ENCODE measurements around the gene LRRC49.

The LRRC49 gene

DNA sequence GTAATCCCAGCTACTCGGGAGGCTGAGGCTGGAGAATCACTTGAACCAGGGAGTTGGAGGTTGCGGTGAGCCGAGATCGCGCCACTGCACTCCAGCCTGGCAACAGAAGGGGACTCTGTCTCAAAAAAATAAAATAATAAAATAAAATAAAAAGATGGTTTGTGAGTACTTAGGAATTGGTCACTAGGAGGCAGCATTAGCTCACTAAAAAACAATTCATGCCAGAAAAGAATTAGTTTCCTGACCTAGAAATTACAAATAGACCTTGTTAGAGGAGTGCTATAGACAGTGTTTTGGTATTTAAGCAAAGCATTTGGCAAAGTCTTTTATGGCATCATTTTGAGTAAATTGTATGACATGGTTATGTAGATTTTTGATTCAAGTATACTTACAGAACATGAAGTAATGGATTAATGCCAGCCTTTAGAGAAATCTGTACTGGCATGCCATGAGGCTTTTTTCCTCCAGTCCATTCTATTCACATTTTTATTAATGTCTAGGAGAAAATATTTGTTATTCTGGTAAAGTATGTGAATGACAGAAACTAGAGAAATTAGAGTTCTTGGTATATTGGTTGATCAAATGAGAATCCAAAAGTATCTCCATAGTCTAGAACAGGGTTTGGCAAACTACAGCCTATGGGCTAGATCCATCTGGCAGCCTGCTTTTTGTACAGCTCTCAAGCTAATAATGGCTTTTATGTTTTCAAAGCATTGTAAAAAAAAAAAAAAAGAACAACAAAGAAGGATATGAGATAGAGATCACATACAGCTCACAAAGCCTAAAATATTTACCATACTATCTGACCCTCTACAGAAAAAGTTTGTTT, 81.6 kb downstream of the LRRC49 start:
- TF ChIP-seq GATA3 (IDR thresholded peaks at IDR 0.05; ENCODE audit: low read depth, low read length) (no peak), GATA2 (IDR thresholded peaks at IDR 0.05; ENCODE audit: low read depth, low read length) (no peak)

DNA sequence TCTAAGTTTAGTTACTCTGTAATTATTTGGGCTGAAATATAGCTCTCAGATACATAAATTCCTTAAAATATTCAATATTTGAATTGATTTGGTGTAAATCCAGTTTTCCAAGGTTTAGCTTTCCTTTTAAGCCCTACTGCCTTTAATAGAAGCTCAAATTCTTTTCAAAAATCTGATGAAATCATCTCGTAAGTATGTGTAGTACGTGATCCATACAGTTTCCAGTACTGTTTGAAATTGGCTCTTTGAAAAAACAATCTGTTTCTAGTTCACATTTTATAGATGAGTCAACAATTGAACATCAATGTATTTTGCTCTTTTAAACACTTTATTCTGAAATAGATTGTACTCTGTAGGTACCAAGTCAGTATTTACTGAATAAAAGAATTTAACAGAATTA, 84.2 kb downstream of the LRRC49 start:
- TF ChIP-seq GATA2 (IDR thresholded peaks at IDR 0.05; ENCODE audit: low read depth, low read length) (no peak), GATA3 (IDR thresholded peaks at IDR 0.05; ENCODE audit: low read depth, low read length) (no peak)

DNA sequence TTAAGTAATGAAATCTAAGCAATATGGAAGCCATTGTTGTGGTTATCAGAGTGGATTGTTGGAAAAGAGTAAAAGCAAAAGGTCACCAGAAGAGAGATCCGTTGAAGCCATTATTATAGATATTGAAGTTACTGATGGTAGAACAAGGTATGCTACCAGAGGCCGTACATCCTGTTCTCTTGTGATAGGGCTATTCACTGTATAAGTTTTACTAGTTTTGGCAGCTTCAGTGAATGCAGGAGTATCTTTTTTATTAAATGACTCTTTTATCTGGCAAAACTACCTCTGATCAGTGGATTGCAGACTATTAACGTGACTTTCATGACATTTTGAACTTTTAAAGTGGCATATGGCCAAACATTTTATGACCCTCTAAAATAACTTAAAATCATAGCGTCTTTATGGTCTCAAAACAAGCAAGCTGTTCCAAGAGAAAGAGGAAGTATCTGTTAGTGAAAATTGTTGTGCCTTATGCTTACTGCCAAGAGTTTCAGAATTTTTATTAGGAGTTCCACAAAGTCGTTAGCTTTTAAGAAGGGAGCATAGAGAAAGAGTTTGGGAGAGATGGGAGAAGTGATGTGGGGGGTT, 102.9 kb downstream of the LRRC49 start:
- no peak for TF ChIP-seq GATA2 (IDR thresholded peaks at IDR 0.05; ENCODE audit: low read depth, low read length)
- no peak for TF ChIP-seq GATA3 (IDR thresholded peaks at IDR 0.05; ENCODE audit: low read depth, low read length)

DNA sequence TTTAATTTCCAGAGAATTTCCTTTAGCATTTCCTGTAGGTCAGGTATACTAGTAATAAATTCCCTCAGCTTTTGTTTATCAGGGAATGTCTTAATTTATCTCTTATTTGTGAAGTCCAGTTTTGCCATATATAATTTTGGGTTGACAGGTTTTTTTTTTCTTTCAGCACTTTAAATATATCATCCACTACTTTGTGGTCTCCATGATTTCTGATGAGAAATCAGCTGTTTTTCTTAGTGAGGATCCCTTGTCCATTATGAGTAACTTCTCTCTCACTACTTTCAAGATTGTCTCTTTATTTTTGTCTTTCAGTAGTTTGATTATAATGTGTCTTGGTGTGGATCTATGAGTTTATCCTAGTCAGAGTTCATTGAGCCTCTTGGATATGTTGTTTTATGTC, 105.7 kb downstream of the LRRC49 start:
- TF ChIP-seq GATA2 (IDR thresholded peaks at IDR 0.05; ENCODE audit: low read depth, low read length) (no peak), GATA3 (IDR thresholded peaks at IDR 0.05; ENCODE audit: low read depth, low read length) (no peak)

DNA sequence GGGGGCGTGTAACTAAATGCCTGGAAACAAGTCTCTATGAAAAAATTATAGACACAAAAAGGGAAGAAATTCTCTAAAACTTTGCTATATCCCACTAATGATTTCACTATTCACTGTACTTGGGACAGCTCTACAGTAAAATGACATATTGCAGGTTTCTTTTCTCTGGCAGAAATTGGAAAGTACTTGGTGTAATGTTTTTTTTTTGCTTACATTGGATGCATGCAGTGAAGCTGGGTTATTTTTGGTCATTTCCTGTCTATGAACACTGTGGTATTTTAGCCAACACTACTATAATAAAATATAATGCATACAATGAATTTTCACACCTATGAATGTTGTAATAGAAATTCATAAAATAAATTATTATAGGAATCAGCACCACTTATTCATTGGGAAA, 109.7 kb downstream of the LRRC49 start:
- TF ChIP-seq GATA2 (IDR thresholded peaks at IDR 0.05; ENCODE audit: low read depth, low read length) (no peak), GATA3 (IDR thresholded peaks at IDR 0.05; ENCODE audit: low read depth, low read length) (no peak)

- TF ChIP-seq GATA2 (IDR thresholded peaks at IDR 0.05; ENCODE audit: low read depth, low read length), result no peak
- no peak for TF ChIP-seq GATA3 (IDR thresholded peaks at IDR 0.05; ENCODE audit: low read depth, low read length)
These were observed 110.7 kb downstream of the LRRC49 start for GRCh38 chr15:71003319-71003718.

DNA sequence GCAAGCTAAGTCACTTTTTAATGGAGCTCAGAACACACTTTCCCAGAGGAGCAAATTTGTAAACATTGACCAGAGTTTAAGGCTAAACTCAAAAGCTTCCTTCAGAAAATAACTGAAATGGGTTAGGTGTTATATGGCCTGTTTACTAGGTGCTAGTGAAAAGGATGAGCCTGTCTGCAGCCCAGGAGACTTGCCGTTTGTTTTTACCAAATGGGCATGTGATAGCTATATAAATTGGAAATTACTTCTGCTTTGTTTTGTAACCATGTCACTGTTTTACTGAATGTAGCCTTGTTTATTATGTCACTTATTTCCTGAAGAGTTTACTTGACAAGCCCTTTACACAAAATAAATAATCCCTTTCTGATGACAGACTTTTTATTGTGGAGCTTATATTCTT, 113.3 kb downstream of the LRRC49 start:
- no peak for TF ChIP-seq GATA3 (IDR thresholded peaks at IDR 0.05; ENCODE audit: low read depth, low read length)
- no peak for TF ChIP-seq GATA2 (IDR thresholded peaks at IDR 0.05; ENCODE audit: low read depth, low read length)

GRCh38 chr15:71008250-71008870, 115.7 kb downstream of the LRRC49 start:
- TF ChIP-seq GATA3 (IDR thresholded peaks at IDR 0.05; ENCODE audit: low read depth, low read length) (no peak), GATA2 (IDR thresholded peaks at IDR 0.05; ENCODE audit: low read depth, low read length) (no peak)

DNA sequence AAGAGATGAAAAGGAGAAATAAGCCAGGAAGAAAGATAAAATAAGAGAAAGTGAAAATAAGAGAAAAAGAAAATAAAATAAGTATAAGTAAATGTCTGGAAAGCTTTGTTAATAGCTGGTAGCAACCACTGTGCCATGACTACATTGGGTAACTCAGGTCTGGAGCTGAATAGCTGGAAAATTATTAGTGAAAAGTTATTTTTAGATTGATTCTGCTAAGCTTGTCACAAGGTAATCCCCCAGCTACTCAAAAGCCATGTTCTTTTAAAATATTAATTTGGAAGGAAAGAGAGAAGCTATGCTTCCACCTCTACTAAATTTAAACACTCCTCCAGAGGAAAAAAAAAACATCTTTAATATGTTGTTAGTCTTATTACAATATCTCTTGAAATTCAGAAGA, 117.8 kb downstream of the LRRC49 start:
- TF ChIP-seq GATA2 (IDR thresholded peaks at IDR 0.05; ENCODE audit: low read depth, low read length) (no peak), GATA3 (IDR thresholded peaks at IDR 0.05; ENCODE audit: low read depth, low read length) (no peak)

- TF ChIP-seq GATA2 (IDR thresholded peaks at IDR 0.05; ENCODE audit: low read depth, low read length), result no peak
- TF ChIP-seq GATA3 (IDR thresholded peaks at IDR 0.05; ENCODE audit: low read depth, low read length), result no peak
These were observed 118.4 kb downstream of the LRRC49 start for GRCh38 chr15:71010997-71011396.

DNA sequence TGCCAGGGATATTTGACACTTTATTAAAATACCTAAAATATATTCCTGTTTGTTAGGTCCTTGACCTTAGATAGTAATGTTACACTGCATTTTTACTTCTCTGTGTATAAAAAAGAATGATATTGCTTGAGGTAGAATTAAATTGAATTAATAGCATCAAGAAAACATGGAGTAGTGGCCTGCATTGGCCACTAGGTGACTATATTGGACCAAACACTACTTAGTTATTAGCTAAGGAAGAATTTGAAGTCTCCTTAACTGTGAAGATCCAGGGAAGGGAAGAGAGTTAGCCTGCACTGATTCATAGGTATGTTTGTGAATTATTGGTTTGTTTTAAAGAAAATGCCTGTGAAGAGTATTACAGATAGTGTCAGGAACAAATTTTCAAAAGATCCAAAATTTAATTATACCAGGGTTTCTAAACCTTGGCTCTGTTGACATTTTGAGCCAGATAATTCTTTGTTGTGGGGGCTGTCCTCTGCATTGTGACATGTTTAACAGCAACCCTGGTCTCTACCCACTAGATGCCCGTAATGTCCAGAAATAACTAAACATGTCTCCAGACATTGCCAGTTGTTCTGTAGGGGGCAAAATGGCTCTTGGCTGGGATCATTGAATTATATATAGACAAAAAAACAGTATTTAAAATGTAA, 119.0 kb downstream of the LRRC49 start:
- TF ChIP-seq GATA3 (IDR thresholded peaks at IDR 0.05; ENCODE audit: low read depth, low read length) (no peak), GATA2 (IDR thresholded peaks at IDR 0.05; ENCODE audit: low read depth, low read length) (no peak)

DNA sequence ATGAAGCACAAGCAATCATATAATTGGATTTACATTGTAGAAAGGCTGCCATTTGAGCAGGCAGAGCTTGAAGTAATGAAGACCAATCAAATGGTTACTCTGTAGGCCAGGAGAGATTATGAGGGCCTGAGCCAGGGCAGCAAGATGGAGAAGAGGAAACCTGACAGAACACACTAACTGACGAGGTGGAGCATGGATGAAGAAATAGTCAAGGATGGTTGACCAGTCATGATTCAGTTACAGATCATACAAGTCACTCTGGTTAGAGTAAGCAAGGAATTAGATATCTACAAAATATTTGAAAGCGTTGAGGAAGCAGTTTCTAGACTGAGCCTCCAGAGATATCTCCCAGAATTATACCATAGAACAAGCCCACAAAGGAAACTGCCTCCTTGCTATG, 120.8 kb downstream of the LRRC49 start:
- TF ChIP-seq GATA3 (IDR thresholded peaks at IDR 0.05; ENCODE audit: low read depth, low read length) (no peak), GATA2 (IDR thresholded peaks at IDR 0.05; ENCODE audit: low read depth, low read length) (no peak)

GRCh38 chr15:71015342-71015741, 122.7 kb downstream of the LRRC49 start:
- no peak for TF ChIP-seq GATA2 (IDR thresholded peaks at IDR 0.05; ENCODE audit: low read depth, low read length)
- TF ChIP-seq GATA3 (IDR thresholded peaks at IDR 0.05; ENCODE audit: low read depth, low read length), result no peak

DNA sequence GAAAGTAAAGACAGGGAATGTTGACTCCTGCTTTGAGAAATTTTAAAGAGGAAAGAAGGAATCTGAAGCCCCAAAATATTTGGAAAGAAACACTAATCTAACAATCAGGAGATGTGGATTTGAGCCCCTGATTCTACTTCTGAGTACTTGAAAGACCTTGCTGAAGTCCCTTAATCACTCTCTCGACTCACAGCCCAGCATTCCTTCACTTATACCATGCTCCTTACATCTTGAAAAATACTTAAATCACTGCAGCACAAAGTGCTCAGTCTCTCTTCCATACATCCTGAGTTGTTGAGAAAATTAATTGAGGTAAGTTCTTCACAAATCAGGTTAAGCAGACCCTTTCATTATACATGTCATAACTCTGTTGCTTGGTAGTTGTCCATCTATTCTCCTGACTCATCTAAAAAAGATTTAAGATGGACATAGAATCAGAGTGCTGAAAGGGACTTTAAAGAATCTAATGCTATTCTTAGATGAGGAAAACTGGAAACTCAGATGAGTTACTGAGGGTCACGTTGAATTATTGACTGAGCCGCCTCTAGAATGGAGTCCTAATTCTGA, 149.8 kb downstream of the LRRC49 start:
- no peak for TF ChIP-seq GATA3 (IDR thresholded peaks at IDR 0.05; ENCODE audit: low read depth, low read length)
- TF ChIP-seq GATA2 (IDR thresholded peaks at IDR 0.05; ENCODE audit: low read depth, low read length), result no peak

Measured in SH-SY5Y (cell line).